HEK293T (cell line): ENCODE results near the gene TACC2.
"Not testable (repeated sequence)": the region's sequence is repeated elsewhere in the genome, so short reads cannot be mapped to it uniquely, and the experiment has no call there.

Experiments used
- CTCF ChIA-PET: fragments of 350-600 bp; formaldehyde crosslinking; extraction: SDS; loops from one replicate; lab custom pipeline; 2021; ENCODE audit warnings: antibody characterized with exemption, inconsistent platforms; lab: Yijun Ruan, JAX
- POLR2A ChIA-PET: fragments of 350-600 bp; formaldehyde crosslinking; extraction: SDS; loops from one replicate; lab custom pipeline; 2020; ENCODE audit warnings: antibody characterized with exemption, inconsistent platforms; lab: Yijun Ruan, JAX
- DNase-seq: peaks from one replicate; pipeline ENCODE4 v3.0.0; 2012; ENCODE audit warnings: mixed read lengths; ENCODE audit errors: extremely low spot score
- ARNT ChIP-seq: fragments of 450-650 bp; IDR thresholded peaks from 2 replicates; pipeline ENCODE4 v1.6.1; 2017; ENCODE audit warnings: mild to moderate bottlenecking
- BHLHE40 ChIP-seq: fragments of 450-650 bp; IDR thresholded peaks from 2 replicates; pipeline ENCODE4 v1.6.1; 2016; ENCODE audit warnings: mild to moderate bottlenecking, moderate library complexity, borderline replicate concordance
- CTBP1 ChIP-seq: fragments of 450-650 bp; IDR thresholded peaks from 2 replicates; pipeline ENCODE4 v1.6.1; 2016; ENCODE audit warnings: borderline replicate concordance
- ELF4 ChIP-seq: fragments of 450-650 bp; IDR thresholded peaks from 2 replicates; pipeline ENCODE4 v1.6.1; 2017; ENCODE audit warnings: antibody characterized with exemption
- FOXA1 ChIP-seq: fragments of 450-650 bp; IDR thresholded peaks from 2 replicates; pipeline ENCODE4 v1.6.1; 2016; ENCODE audit warnings: mild to moderate bottlenecking
- FOXK2 ChIP-seq: fragments of 450-650 bp; IDR thresholded peaks from 2 replicates; pipeline ENCODE4 v1.6.1; 2016; ENCODE audit warnings: mild to moderate bottlenecking
- FOXM1 ChIP-seq: fragments of 450-650 bp; IDR thresholded peaks from 2 replicates; pipeline ENCODE4 v1.6.1; 2017; ENCODE audit warnings: mild to moderate bottlenecking, borderline replicate concordance
- HDGF ChIP-seq: fragments of 450-650 bp; IDR thresholded peaks from 2 replicates; pipeline ENCODE4 v1.6.1; 2017; ENCODE audit warnings: antibody characterized with exemption, borderline replicate concordance
- L3MBTL2 ChIP-seq: fragments of 450-650 bp; conservative IDR thresholded peaks from 2 replicates; pipeline ENCODE4 v1.6.1; 2016; ENCODE audit warnings: mild to moderate bottlenecking
- LEF1 ChIP-seq: fragments of 450-650 bp; IDR thresholded peaks from 2 replicates; pipeline ENCODE4 v1.6.1; 2017; ENCODE audit warnings: mild to moderate bottlenecking, borderline replicate concordance
- NFRKB ChIP-seq: fragments of 450-650 bp; IDR thresholded peaks from 2 replicates; pipeline ENCODE4 v1.6.1; 2016; ENCODE audit warnings: mild to moderate bottlenecking, moderate library complexity
- PKNOX1 ChIP-seq: fragments of 450-650 bp; IDR thresholded peaks from 2 replicates; pipeline ENCODE4 v1.6.1; 2016
- SP1 ChIP-seq: fragments of 450-650 bp; IDR thresholded peaks from 2 replicates; pipeline ENCODE4 v1.6.1; 2017
- SUZ12 ChIP-seq: fragments of 450-650 bp; IDR thresholded peaks from 2 replicates; pipeline ENCODE4 v1.6.1; 2016; ENCODE audit warnings: mild to moderate bottlenecking
- TARDBP ChIP-seq: fragments of 450-650 bp; IDR thresholded peaks from 2 replicates; pipeline ENCODE4 v1.6.1; 2016
- ZNF384 ChIP-seq: fragments of 450-650 bp; IDR thresholded peaks from 2 replicates; pipeline ENCODE4 v1.6.1; 2016

Gene TACC2

GRCh38 chr10:122089311-122090017 lies 100.5 kb downstream of the TACC2 start:
- POLR2A ChIA-PET = no interaction called here

GRCh38 chr10:122091722-122092121 lies 102.8 kb downstream of the TACC2 start:
- POLR2A ChIA-PET = no interaction called here
- TF ChIP-seq BHLHE40 (no peak), CTBP1 (no peak), FOXM1 (no peak), SUZ12 (no peak), ZNF384 (no peak), ELF4 (no peak), FOXK2 (no peak), NFRKB (no peak), LEF1 (no peak), TARDBP (no peak), ARNT (no peak), SP1 (no peak), PKNOX1 (no peak), L3MBTL2 (no peak), HDGF (no peak), FOXA1 (no peak)
- DNase-seq = no peak
- CTCF ChIA-PET = no interaction called here

More at GRCh38 chr10:122089311-122090017, 100.5 kb downstream of the TACC2 start:
- no peak for TF ChIP-seq LEF1
- TF ChIP-seq BHLHE40 = no peak
- no peak for DNase-seq
- CTCF ChIA-PET = no interaction called here

- ChIA-PET POLR2A (no interaction called here), CTCF (no interaction called here)
- DNase-seq = no peak
- TF ChIP-seq ARNT (no peak), L3MBTL2 (no peak), SUZ12 (no peak), ZNF384 (no peak), CTBP1 (no peak), TARDBP (no peak), HDGF (no peak), FOXK2 (no peak), FOXM1 (no peak), PKNOX1 (no peak), NFRKB (no peak), SP1 (no peak), BHLHE40 (no peak), FOXA1 (no peak), LEF1 (no peak), ELF4 (no peak)
These were observed 104.1 kb downstream of the TACC2 start for GRCh38 chr10:122093076-122093475.

GRCh38 chr10:122096181-122096580 lies 107.2 kb downstream of the TACC2 start:
- CTCF ChIA-PET, DNase-seq: not testable (repeated sequence)
- POLR2A ChIA-PET = interaction anchor here (1.2 kb wide), 1 partner anchor 33 kb away, joined by 3 read pairs; no protein-coding TSS in a partner anchor

- ChIA-PET POLR2A (interaction anchor here (1.2 kb wide), 1 partner anchor 34 kb away, joined by 3 read pairs; no protein-coding TSS in a partner anchor), CTCF (no interaction called here)
- TF ChIP-seq ZNF384 (no peak), FOXA1 (no peak), ARNT (no peak), PKNOX1 (no peak), FOXM1 (no peak), SP1 (no peak), BHLHE40 (no peak), ELF4 (no peak), LEF1 (no peak), FOXK2 (no peak), SUZ12 (no peak), NFRKB (no peak), HDGF (no peak), CTBP1 (no peak), L3MBTL2 (no peak)
- no peak for DNase-seq
These were observed 107.7 kb downstream of the TACC2 start for GRCh38 chr10:122096705-122097104.

GRCh38 chr10:122097935-122098334 lies 109.0 kb downstream of the TACC2 start:
- CTCF ChIA-PET = no interaction called here
- TF ChIP-seq SP1 (no peak), L3MBTL2 (no peak), SUZ12 (no peak), NFRKB (no peak), CTBP1 (no peak), PKNOX1 (no peak), BHLHE40 (no peak), ZNF384 (no peak), ELF4 (no peak), FOXK2 (no peak), HDGF (no peak), ARNT (no peak), TARDBP (no peak), LEF1 (no peak), FOXM1 (no peak), FOXA1 (no peak)
- POLR2A ChIA-PET = no interaction called here
- DNase-seq = no peak
